HEK293 (cell line): Measurements from ENCODE around the gene VAV3.

Source experiments
- CTCF ChIA-PET: fragments of 350-600 bp; formaldehyde crosslinking; extraction: SDS; loops from one replicate; lab custom pipeline; 2021; ENCODE audit warnings: antibody characterized with exemption; lab: Yijun Ruan, JAX
- POLR2A ChIA-PET: fragments of 300-600 bp; formaldehyde crosslinking; extraction: SDS; loops from one replicate; lab custom pipeline; 2020; ENCODE audit warnings: antibody characterized with exemption, inconsistent platforms; lab: Yijun Ruan, JAX
- H3K27ac ChIP-seq: fragments of 200-500 bp; sonication (Bioruptor generic); 2 replicates; pipeline ENCODE4 v1.5.1; 2014; ENCODE audit warnings: low read depth, low read length, control low read depth, inconsistent platforms; ENCODE audit errors: extremely low read depth
- H3K36me3 ChIP-seq, 2 experiments: fragments of 200-500 bp in 1 of 2; sonication (Bioruptor generic) in 1 of 2; 1 replicate in 1 of 2; 2 replicates in 1 of 2; pipeline ENCODE4 v1.5.1; 2014 to 2017; ENCODE audit warnings: inconsistent platforms in 2 of 2, low read length in 2 of 2; ENCODE audit not compliant: control insufficient read depth in 2 of 2, insufficient read depth in 1 of 2
- H3K4me1 ChIP-seq: fragments of 200-500 bp; sonication (Bioruptor generic); 2 replicates; pipeline ENCODE4 v1.5.1; 2014; ENCODE audit warnings: mild to moderate bottlenecking, low read length, inconsistent platforms; ENCODE audit not compliant: control insufficient read depth, insufficient read depth
- H3K4me3 ChIP-seq: 2 replicates; pipeline ENCODE4 v1.5.1; 2011; ENCODE audit warnings: low read depth, mild to moderate bottlenecking, control low read depth, low read length, moderate library complexity
- H3K9me3 ChIP-seq: fragments of 200-500 bp; sonication (Bioruptor generic); 2 replicates; pipeline ENCODE4 v1.5.1; 2014; ENCODE audit warnings: low read depth, low read length, inconsistent platforms; ENCODE audit not compliant: control insufficient read depth, insufficient read depth
- BCL11A ChIP-seq: fragments of 450-650 bp; formaldehyde crosslinking; IDR thresholded peaks from 2 replicates; pipeline ENCODE4 v1.5.1; 2016; ENCODE audit warnings: low read depth, missing biosample characterization, missing genetic modification characterization
- BCL6B ChIP-seq: fragments of 450-650 bp; formaldehyde crosslinking; IDR thresholded peaks from 2 replicates; pipeline ENCODE4 v1.5.1; 2017; ENCODE audit warnings: missing biosample characterization, missing genetic modification characterization
- CTCF ChIP-seq: fragments of 450-650 bp; formaldehyde crosslinking; IDR thresholded peaks from 2 replicates; pipeline ENCODE4 v1.5.1; 2016; ENCODE audit warnings: missing biosample characterization, missing genetic modification characterization
- GLI2 ChIP-seq: fragments of 450-650 bp; formaldehyde crosslinking; IDR thresholded peaks from 2 replicates; pipeline ENCODE4; 2017; ENCODE audit warnings: missing biosample characterization, missing genetic modification characterization, low read depth, borderline replicate concordance
- GLIS1 ChIP-seq: fragments of 450-650 bp; formaldehyde crosslinking; IDR thresholded peaks from 2 replicates; pipeline ENCODE4 v1.5.1; 2016; ENCODE audit warnings: missing biosample characterization, missing genetic modification characterization
- HOXC10 ChIP-seq: sonication (generic); formaldehyde crosslinking; IDR thresholded peaks from 2 replicates; pipeline ENCODE4 v1.8.1; 2023; ENCODE audit warnings: mild to moderate bottlenecking, missing genetic modification reagents
- IKZF3 ChIP-seq: fragments of 450-650 bp; IDR thresholded peaks from 2 replicates; pipeline ENCODE4 v1.5.0; 2018; ENCODE audit warnings: missing biosample characterization, mild to moderate bottlenecking, missing genetic modification characterization, moderate library complexity
- KLF17 ChIP-seq: fragments of 450-650 bp; formaldehyde crosslinking; IDR thresholded peaks from 2 replicates; pipeline ENCODE4 v1.5.1; 2016; ENCODE audit warnings: missing biosample characterization, missing genetic modification characterization
- PATZ1 ChIP-seq: fragments of 450-650 bp; formaldehyde crosslinking; IDR thresholded peaks from 2 replicates; pipeline ENCODE4 v1.5.1; 2016; ENCODE audit warnings: missing biosample characterization, missing genetic modification characterization
- PRDM1 ChIP-seq: fragments of 450-650 bp; formaldehyde crosslinking; IDR thresholded peaks from 2 replicates; pipeline ENCODE4; 2016; ENCODE audit warnings: missing biosample characterization, missing genetic modification characterization
- YY1 ChIP-seq: fragments of 450-650 bp; formaldehyde crosslinking; IDR thresholded peaks from 2 replicates; pipeline ENCODE4 v1.5.1; 2018; ENCODE audit warnings: missing biosample characterization, missing genetic modification characterization
- ZBTB49 ChIP-seq: fragments of 450-650 bp; formaldehyde crosslinking; IDR thresholded peaks from 2 replicates; pipeline ENCODE4 v1.5.1; 2016; ENCODE audit warnings: missing biosample characterization, missing genetic modification characterization, low read depth
- ZNF155 ChIP-seq: fragments of 450-650 bp; formaldehyde crosslinking; IDR thresholded peaks from 2 replicates; pipeline ENCODE4 v1.5.1; 2016; ENCODE audit warnings: missing biosample characterization, missing genetic modification characterization
- ZNF175 ChIP-seq: fragments of 450-650 bp; formaldehyde crosslinking; IDR thresholded peaks from 2 replicates; pipeline ENCODE4 v1.5.1; 2016; ENCODE audit warnings: missing biosample characterization, missing genetic modification characterization
- ZNF2 ChIP-seq: fragments of 450-650 bp; formaldehyde crosslinking; IDR thresholded peaks from 2 replicates; pipeline ENCODE4 v1.5.1; 2016; ENCODE audit warnings: missing biosample characterization, missing genetic modification characterization
- ZNF292 ChIP-seq: fragments of 450-650 bp; formaldehyde crosslinking; IDR thresholded peaks from 2 replicates; pipeline ENCODE4 v1.5.1; 2016; ENCODE audit warnings: low read depth, missing biosample characterization, missing genetic modification characterization, borderline replicate concordance
- ZNF311 ChIP-seq: fragments of 450-650 bp; formaldehyde crosslinking; IDR thresholded peaks from 2 replicates; pipeline ENCODE4 v1.5.1; 2017; ENCODE audit warnings: missing biosample characterization, missing genetic modification characterization, borderline replicate concordance
- ZNF391 ChIP-seq: fragments of 450-650 bp; formaldehyde crosslinking; IDR thresholded peaks from 2 replicates; pipeline ENCODE4 v1.5.1; 2016; ENCODE audit warnings: low read depth, missing biosample characterization, missing genetic modification characterization, borderline replicate concordance
- ZNF394 ChIP-seq: fragments of 450-650 bp; formaldehyde crosslinking; IDR thresholded peaks from 2 replicates; pipeline ENCODE4 v1.5.1; 2016; ENCODE audit warnings: missing biosample characterization, missing genetic modification characterization, mild to moderate bottlenecking, moderate library complexity, borderline replicate concordance
- ZNF423 ChIP-seq: fragments of 450-650 bp; formaldehyde crosslinking; IDR thresholded peaks from 2 replicates; pipeline ENCODE4 v1.5.1; 2016; ENCODE audit warnings: missing biosample characterization, missing genetic modification characterization
- ZNF48 ChIP-seq: fragments of 450-650 bp; formaldehyde crosslinking; IDR thresholded peaks from 2 replicates; pipeline ENCODE4 v1.5.1; 2016; ENCODE audit warnings: missing biosample characterization, missing genetic modification characterization
- ZNF585B ChIP-seq: fragments of 450-650 bp; formaldehyde crosslinking; IDR thresholded peaks from 2 replicates; pipeline ENCODE4 v1.5.1; 2016; ENCODE audit warnings: missing biosample characterization, missing genetic modification characterization
- ZNF704 ChIP-seq: fragments of 450-650 bp; formaldehyde crosslinking; IDR thresholded peaks from 2 replicates; pipeline ENCODE4 v1.5.1; 2016; ENCODE audit warnings: missing biosample characterization, missing genetic modification characterization
- ZNF791 ChIP-seq: fragments of 450-650 bp; formaldehyde crosslinking; IDR thresholded peaks from 2 replicates; pipeline ENCODE4 v1.5.1; 2016; ENCODE audit warnings: missing biosample characterization, missing genetic modification characterization
- ZNF843 ChIP-seq: fragments of 450-650 bp; formaldehyde crosslinking; IDR thresholded peaks from 2 replicates; pipeline ENCODE4 v1.5.1; 2016; ENCODE audit warnings: missing biosample characterization, missing genetic modification characterization

VAV3 gene

GRCh38 chr1:107817935-107818334, 147.0 kb downstream of the VAV3 start:
- ChIA-PET CTCF (interaction anchor here (1.0 kb wide), 1 partner anchor 307 kb away, joined by 3 read pairs; no protein-coding TSS in a partner anchor), POLR2A (no interaction called here)
- Histone ChIP-seq H3K4me1 (no peaks in the 10 kb centered on the region), H3K4me3 (no peak overlapping the region), H3K9me3 (no peaks in the 10 kb centered on the region), H3K36me3 (no peaks in the 10 kb centered on the region), H3K27ac (no peak overlapping the region)
- no peak for TF ChIP-seq ZNF704 (tag by site-specific recombination)
- no peak for TF ChIP-seq BCL11A
- TF ChIP-seq ZNF843 (tag by site-specific recombination) = no peak
- TF ChIP-seq ZNF48 (tag by site-specific recombination) = no peak
- no peak for TF ChIP-seq ZNF292 (tag by site-specific recombination)
- no peak for TF ChIP-seq BCL6B
- TF ChIP-seq ZNF391 (tag by site-specific recombination) = no peak
- TF ChIP-seq ZBTB49 (tag by site-specific recombination) = no peak
- no peak for TF ChIP-seq ZNF2 (tag by site-specific recombination)
- TF ChIP-seq YY1 (tag by site-specific recombination) = no peak
- TF ChIP-seq ZNF791 (tag by site-specific recombination) = no peak
- no peak for TF ChIP-seq ZNF423 (tag by site-specific recombination)
- TF ChIP-seq ZNF311 (tag by site-specific recombination) = no peak
- TF ChIP-seq IKZF3 (tag by site-specific recombination) = no peak
- no peak for TF ChIP-seq CTCF
- TF ChIP-seq PRDM1 = no peak

GRCh38 chr1:107817206-107817605, 147.8 kb downstream of the VAV3 start:
- H3K27ac ChIP-seq = no peak overlapping the region
- H3K4me1 ChIP-seq = no peaks in the 10 kb centered on the region
- POLR2A ChIA-PET = no interaction called here
- CTCF ChIA-PET = no interaction called here
- no peaks in the 10 kb centered on the region for H3K9me3 ChIP-seq
- H3K36me3 ChIP-seq = no peaks in the 10 kb centered on the region
- no peak overlapping the region for H3K4me3 ChIP-seq
- no peak for TF ChIP-seq KLF17 (tag by site-specific recombination)
- TF ChIP-seq PATZ1 (tag by site-specific recombination) = no peak
- no peak for TF ChIP-seq HOXC10
- no peak for TF ChIP-seq ZNF585B
- TF ChIP-seq ZNF175 = no peak
- TF ChIP-seq GLIS1 (tag by site-specific recombination) = no peak
- TF ChIP-seq ZNF155 (tag by site-specific recombination) = no peak
- no peak for TF ChIP-seq ZNF394 (tag by site-specific recombination)
- TF ChIP-seq GLI2 (tag by site-specific recombination) = no peak
